HepG2 (cell line): ENCODE measurements around the gene DUS1L. TPM values are rescaled to one million over a fixed set of nuclear protein-coding genes. Genes with fewer than 3 reads are reported as not detected.
A peak's percentile ranks its signal among the peaks of the same experiment; 100 is the strongest.

Experiments
- BCL3 ChIP-seq: sonication (generic); formaldehyde crosslinking; IDR thresholded peaks from 2 replicates; pipeline ENCODE4 v1.5.1; 2020; ENCODE audit warnings: mild to moderate bottlenecking, missing genetic modification reagents, moderate library complexity
- CBX5 ChIP-seq: sonication (generic); formaldehyde crosslinking; IDR thresholded peaks from 2 replicates; pipeline ENCODE4 v1.4.0; 2020; ENCODE audit warnings: missing genetic modification reagents, borderline replicate concordance
- DPF2 ChIP-seq: sonication (generic); formaldehyde crosslinking; IDR thresholded peaks from 2 replicates; pipeline ENCODE4 v1.4.0; 2020; ENCODE audit warnings: mild to moderate bottlenecking, low read depth, missing genetic modification reagents, borderline replicate concordance
- ESRRA ChIP-seq: sonication (generic); formaldehyde crosslinking; IDR thresholded peaks from 2 replicates; pipeline ENCODE4 v1.5.1; 2020; ENCODE audit warnings: mild to moderate bottlenecking, low read depth, missing genetic modification reagents
- HCFC1 ChIP-seq: fragments of 150-350 bp; IDR thresholded peaks from 2 replicates; pipeline ENCODE4 v1.6.1; 2014; ENCODE audit warnings: low read depth, low read length
- HOXA5 ChIP-seq: sonication (generic); formaldehyde crosslinking; IDR thresholded peaks from 2 replicates; pipeline ENCODE4 v1.4.0; 2020; ENCODE audit warnings: missing genetic modification reagents
- HOXA9 ChIP-seq: sonication (generic); formaldehyde crosslinking; IDR thresholded peaks from 2 replicates; pipeline ENCODE4 v1.8.1; 2022; ENCODE audit warnings: missing genetic modification reagents, mild to moderate bottlenecking, moderate library complexity, borderline replicate concordance
- KDM5A ChIP-seq: fragments of 200-600 bp; sonication (generic); IDR thresholded peaks from 2 replicates; pipeline ENCODE4 v1.7.0; 2018; ENCODE audit warnings: antibody characterized with exemption, mild to moderate bottlenecking, low read length, borderline replicate concordance
- KLF9 ChIP-seq: IDR thresholded peaks from 2 replicates; pipeline ENCODE4 v1.6.1; 2016; ENCODE audit warnings: low read depth
- MBNL3 ChIP-seq: fragments of 250-450 bp; sonication (Bioruptor Pico); conservative IDR thresholded peaks from 2 replicates; pipeline ENCODE4 v1.8.0; 2022; ENCODE audit warnings: mild to moderate bottlenecking, inconsistent platforms
- MIXL1 ChIP-seq: IDR thresholded peaks from 2 replicates; pipeline ENCODE4 v1.6.1; 2016
- MTA1 ChIP-seq: sonication (generic); formaldehyde crosslinking; IDR thresholded peaks from 2 replicates; pipeline ENCODE4 v1.4.0; 2020; ENCODE audit warnings: missing genetic modification reagents, mild to moderate bottlenecking, borderline replicate concordance
- MXD4 ChIP-seq: IDR thresholded peaks from 2 replicates; pipeline ENCODE4 v1.6.1; 2016; ENCODE audit warnings: mild to moderate bottlenecking, missing biosample characterization, missing genetic modification reagents
- NCOR1 ChIP-seq: fragments of 200-600 bp; sonication (generic); IDR thresholded peaks from 2 replicates; pipeline ENCODE4 v1.7.0; 2017; ENCODE audit warnings: antibody characterized with exemption, low read length, borderline replicate concordance
- NFYB ChIP-seq: sonication (generic); formaldehyde crosslinking; IDR thresholded peaks from 2 replicates; pipeline ENCODE4 v1.4.0; 2020; ENCODE audit warnings: missing genetic modification reagents
- RBFOX2 ChIP-seq: fragments of 200-400 bp; formaldehyde crosslinking; IDR thresholded peaks from 2 replicates; pipeline ENCODE4 v1.6.1; 2017; ENCODE audit warnings: low read depth, mild to moderate bottlenecking, low read length
- SMARCC2 ChIP-seq: fragments of 450-650 bp; IDR thresholded peaks from 2 replicates; pipeline ENCODE4 v1.6.1; 2017; ENCODE audit warnings: antibody characterized with exemption, mild to moderate bottlenecking
- SP140L ChIP-seq: sonication (generic); formaldehyde crosslinking; IDR thresholded peaks from 2 replicates; pipeline ENCODE4 v1.4.0; 2020; ENCODE audit warnings: missing genetic modification reagents, borderline replicate concordance
- ZBTB1 ChIP-seq: sonication (generic); formaldehyde crosslinking; IDR thresholded peaks from 2 replicates; pipeline ENCODE4 v1.4.0; 2020; ENCODE audit warnings: missing genetic modification reagents, borderline replicate concordance
- ZFP37 ChIP-seq: sonication (generic); formaldehyde crosslinking; IDR thresholded peaks from 2 replicates; pipeline ENCODE4 v1.4.0; 2020; ENCODE audit warnings: missing genetic modification reagents, borderline replicate concordance
- ZNF180 ChIP-seq: sonication (generic); formaldehyde crosslinking; IDR thresholded peaks from 2 replicates; pipeline ENCODE4 v1.4.0; 2020; ENCODE audit warnings: low read depth, missing genetic modification reagents, borderline replicate concordance
- ZNF33A ChIP-seq: sonication (generic); formaldehyde crosslinking; IDR thresholded peaks from 2 replicates; pipeline ENCODE4 v1.5.1; 2020; ENCODE audit warnings: missing genetic modification reagents, mild to moderate bottlenecking, moderate library complexity, borderline replicate concordance
- ZNF552 ChIP-seq: sonication (generic); formaldehyde crosslinking; IDR thresholded peaks from 2 replicates; pipeline ENCODE4 v1.9.0; 2022; ENCODE audit warnings: missing genetic modification reagents, mild to moderate bottlenecking, borderline replicate concordance
- ZNF639 ChIP-seq: conservative IDR thresholded peaks from 2 replicates; pipeline ENCODE4 v1.6.1; 2018; ENCODE audit warnings: missing genetic modification reagents
- ZNF740 ChIP-seq: sonication (generic); formaldehyde crosslinking; IDR thresholded peaks from 2 replicates; pipeline ENCODE4 v1.4.0; 2020; ENCODE audit warnings: missing genetic modification reagents
- ZNF782 ChIP-seq: sonication (generic); formaldehyde crosslinking; IDR thresholded peaks from 2 replicates; pipeline ENCODE4 v1.4.0; 2020; ENCODE audit warnings: missing genetic modification reagents, mild to moderate bottlenecking, borderline replicate concordance
- ZNF83 ChIP-seq: sonication (generic); formaldehyde crosslinking; IDR thresholded peaks from 2 replicates; pipeline ENCODE4 v1.4.0; 2020; ENCODE audit warnings: missing genetic modification reagents, mild to moderate bottlenecking, borderline replicate concordance
- ZSCAN29 ChIP-seq: sonication (generic); formaldehyde crosslinking; conservative IDR thresholded peaks from 2 replicates; pipeline ENCODE4 v1.4.0; 2020; ENCODE audit warnings: mild to moderate bottlenecking, missing genetic modification reagents
- polyA plus RNA-seq, 8 experiments: library from polyadenylated mRNA; depleted of rRNA in 3 of 8; stranded (reverse) in 7 of 8; unstranded in 1 of 8; fragments of >200 nt; fragmentation: Illumina TruSeq in 4 of 8; extraction: Trizol in 4 of 8; gene quantifications; 2 replicates each; pipeline versions ENCODE4 v1.2.1 to v1.2.3, GENCODE V29; 2011 to 2016; ENCODE audit warnings: low read depth in 4 of 8, missing spikeins in 1 of 8, mixed read lengths in 1 of 8; ENCODE audit not compliant: insufficient read depth in 1 of 8
- total RNA-seq, 5 experiments: library from RNA; depleted of rRNA; stranded (reverse); fragments of >200 nt; fragmentation: Illumina TruSeq; extraction: Trizol; gene quantifications; 2 replicates each; pipeline ENCODE4 v1.2.3, GENCODE V29; 2016; ENCODE audit warnings: low read depth in 1 of 5

Gene DUS1L
- total and polyA plus RNA-seq, 2 of the 13 experiments (the other 11 are each of a cell fraction or from before 2014, with no cell fraction given): 81.0 to 109 TPM

DNA sequence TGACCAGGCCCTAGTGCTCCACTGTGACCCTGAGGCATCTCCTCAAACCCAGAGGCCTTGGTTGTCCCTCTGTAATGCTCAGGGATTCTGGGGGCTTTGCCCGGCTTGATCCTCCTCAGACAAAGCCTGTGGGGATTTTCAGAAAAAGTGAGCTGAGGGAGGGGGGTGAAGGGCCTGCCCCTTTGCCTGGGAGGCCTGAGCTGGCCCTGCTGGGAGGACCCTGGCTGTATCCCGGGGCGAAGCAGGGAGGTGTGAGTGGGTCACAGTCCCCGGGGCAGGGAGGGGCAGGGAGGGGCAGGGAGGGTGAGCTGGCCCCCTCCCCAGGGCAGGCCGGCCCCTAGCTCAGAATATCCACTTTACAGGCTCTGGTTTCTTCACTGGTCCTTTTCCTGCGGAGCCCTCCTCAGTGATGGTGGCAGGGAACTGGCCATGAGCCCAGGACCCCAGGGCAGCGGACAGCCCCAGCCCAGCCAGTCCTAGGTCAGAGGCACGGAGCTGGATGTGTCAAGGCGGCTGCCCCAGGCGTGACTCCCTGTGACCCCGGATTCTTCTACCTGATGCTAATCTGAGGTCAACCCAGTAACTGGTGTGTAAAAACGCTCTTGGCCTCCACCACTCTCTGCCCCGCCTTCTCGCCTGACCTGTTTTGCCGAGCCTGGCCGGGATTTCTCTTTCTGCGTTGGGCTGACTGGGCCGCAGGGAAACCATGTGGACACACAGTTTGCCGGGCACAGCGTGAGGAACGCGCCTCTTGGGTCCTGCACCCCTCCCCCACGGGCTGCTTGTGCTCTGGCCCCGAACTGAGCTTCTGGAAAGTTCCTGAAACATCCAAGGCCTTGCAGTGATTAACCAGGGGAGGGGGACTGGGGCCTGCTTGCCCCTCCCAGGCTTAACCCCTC, 38.2 kb upstream of the DUS1L start (continued):
- TF ChIP-seq NCOR1: no peak
- no peak for TF ChIP-seq HOXA5
- TF ChIP-seq ZSCAN29 (CRISPR knock-in tag): peak; percentile 88
- TF ChIP-seq MTA1 (CRISPR knock-in tag): peak; percentile 93
- TF ChIP-seq ZBTB1 (CRISPR knock-in tag): no peak
- TF ChIP-seq ZNF639 (CRISPR knock-in tag): peak; percentile 71; the same call in 1 of the 2 replicates
- TF ChIP-seq KDM5A: no peak; the same call in 1 of the 2 replicates
- peak; percentile 78 for TF ChIP-seq ESRRA (CRISPR knock-in tag)
- peak; percentile 82; the same call in 1 of the 2 replicates for TF ChIP-seq CBX5 (CRISPR knock-in tag)
- TF ChIP-seq HCFC1: no peak
- peak; percentile 70 for TF ChIP-seq BCL3 (CRISPR knock-in tag)
- TF ChIP-seq ZFP37: peak; percentile 87; the same call in 1 of the 2 replicates
- peak; percentile 44; the same call in 1 of the 2 replicates for TF ChIP-seq MIXL1 (CRISPR knock-in tag)
- TF ChIP-seq ZNF782: peak; percentile 78; the same call in 1 of the 2 replicates
- 0 out of 2 replicates have a peak, but pooled peaks have one; percentile 50 for TF ChIP-seq RBFOX2
- no peak for TF ChIP-seq ZNF180 (CRISPR knock-in tag)
- TF ChIP-seq ZNF33A: no peak
- no peak for TF ChIP-seq KLF9 (CRISPR knock-in tag)
- 0 out of 2 replicates have a peak, but pooled peaks have one; percentile 27 for TF ChIP-seq NFYB (CRISPR knock-in tag)
- no peak for TF ChIP-seq SMARCC2
- peak; percentile 36; the same call in 1 of the 2 replicates for TF ChIP-seq SP140L (CRISPR knock-in tag)
- peak; percentile 96 for TF ChIP-seq MXD4 (CRISPR knock-in tag)
- no peak for TF ChIP-seq ZNF552 (CRISPR knock-in tag)
- no peak for TF ChIP-seq MBNL3
- TF ChIP-seq HOXA9: no peak
- peak; percentile 57; the same call in 1 of the 2 replicates for TF ChIP-seq ZNF740 (CRISPR knock-in tag)
- TF ChIP-seq DPF2 (CRISPR knock-in tag): no peak
- 0 out of 2 replicates have a peak, but pooled peaks have one; percentile 2 for TF ChIP-seq ZNF83 (CRISPR knock-in tag)
